ENCODE results near the gene CXCL12.

Gene CXCL12

DNA sequence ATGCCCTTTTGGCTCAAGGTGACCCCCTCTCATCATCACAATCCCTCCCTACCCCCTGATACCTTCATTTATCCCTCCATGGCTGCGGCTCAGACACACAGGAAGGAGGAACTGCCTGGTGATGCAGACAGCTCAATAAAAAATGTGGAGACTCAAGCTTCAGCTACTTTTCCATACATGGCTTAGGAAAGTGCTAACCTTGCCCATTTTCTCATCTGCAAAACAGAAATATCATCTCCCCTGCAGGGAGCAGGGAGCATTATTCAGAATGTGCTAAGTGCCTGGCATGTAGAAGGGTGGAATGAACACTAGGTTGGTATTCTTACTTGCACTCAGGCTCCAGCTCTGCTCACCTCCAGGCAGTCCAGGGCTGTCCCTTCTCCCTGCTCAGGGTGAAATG is 23.8 kb downstream of the CXCL12 start:
- no peak for DNase-seq

DNA sequence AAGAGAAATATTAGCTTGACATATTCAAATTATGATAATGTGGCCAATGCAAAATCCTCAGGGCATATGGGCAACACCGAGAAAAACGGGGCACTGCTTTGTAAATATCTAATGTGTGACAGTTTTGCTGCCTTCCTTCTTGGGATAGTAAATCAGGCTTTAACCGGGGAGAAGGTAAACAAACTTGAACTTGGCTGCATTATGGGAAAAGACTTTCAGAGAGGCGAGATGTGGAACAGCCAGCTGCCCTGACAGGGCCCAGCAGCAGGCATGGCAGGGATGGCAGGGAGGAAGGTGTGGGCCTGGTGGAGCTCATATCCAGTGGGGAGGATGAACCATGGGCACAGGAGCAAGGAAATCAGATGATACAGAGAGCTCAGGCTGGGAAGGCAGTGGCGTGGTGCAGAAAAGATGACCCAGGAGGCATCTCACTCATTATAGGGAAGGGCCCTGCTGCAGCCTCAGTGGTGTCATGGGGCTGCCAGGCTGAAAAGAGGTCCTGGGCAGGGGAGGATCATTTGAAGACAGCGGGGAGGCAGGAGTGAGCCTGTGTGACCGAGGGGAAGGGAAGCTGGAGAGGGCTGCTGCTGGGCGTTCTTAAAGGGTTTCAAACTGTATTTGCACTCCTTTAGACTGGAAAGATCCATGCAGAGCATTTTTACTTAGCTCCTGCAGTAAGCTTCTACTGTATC is 26.7 kb downstream of the CXCL12 start:
- DNase-seq, result no peak

DNA sequence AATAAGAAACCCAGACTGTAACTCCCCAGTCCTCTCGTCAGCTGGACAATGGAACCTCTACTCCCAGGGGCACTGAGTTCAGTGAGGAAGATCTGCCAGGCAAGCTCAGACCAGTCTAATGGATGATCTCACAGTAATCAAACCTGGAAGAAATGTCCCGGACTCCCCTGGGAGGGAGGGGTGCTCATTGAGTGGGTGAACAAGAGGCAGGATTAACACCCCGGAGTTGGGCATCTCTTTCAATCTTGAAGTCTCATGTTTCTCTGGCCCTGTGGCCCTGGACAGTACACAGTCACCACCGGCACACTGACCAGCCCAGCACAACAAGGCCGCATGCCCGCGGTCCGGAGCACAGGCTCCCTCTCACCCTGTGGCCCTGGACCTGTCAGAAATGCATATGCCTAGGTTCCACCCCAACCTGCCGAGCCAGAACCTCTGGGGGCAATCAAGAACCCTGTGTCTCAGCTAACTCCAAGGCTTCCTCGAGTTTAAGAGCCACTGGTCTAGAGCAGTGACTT is 27.8 kb downstream of the CXCL12 start:
- DNase-seq, result no peak

DNA sequence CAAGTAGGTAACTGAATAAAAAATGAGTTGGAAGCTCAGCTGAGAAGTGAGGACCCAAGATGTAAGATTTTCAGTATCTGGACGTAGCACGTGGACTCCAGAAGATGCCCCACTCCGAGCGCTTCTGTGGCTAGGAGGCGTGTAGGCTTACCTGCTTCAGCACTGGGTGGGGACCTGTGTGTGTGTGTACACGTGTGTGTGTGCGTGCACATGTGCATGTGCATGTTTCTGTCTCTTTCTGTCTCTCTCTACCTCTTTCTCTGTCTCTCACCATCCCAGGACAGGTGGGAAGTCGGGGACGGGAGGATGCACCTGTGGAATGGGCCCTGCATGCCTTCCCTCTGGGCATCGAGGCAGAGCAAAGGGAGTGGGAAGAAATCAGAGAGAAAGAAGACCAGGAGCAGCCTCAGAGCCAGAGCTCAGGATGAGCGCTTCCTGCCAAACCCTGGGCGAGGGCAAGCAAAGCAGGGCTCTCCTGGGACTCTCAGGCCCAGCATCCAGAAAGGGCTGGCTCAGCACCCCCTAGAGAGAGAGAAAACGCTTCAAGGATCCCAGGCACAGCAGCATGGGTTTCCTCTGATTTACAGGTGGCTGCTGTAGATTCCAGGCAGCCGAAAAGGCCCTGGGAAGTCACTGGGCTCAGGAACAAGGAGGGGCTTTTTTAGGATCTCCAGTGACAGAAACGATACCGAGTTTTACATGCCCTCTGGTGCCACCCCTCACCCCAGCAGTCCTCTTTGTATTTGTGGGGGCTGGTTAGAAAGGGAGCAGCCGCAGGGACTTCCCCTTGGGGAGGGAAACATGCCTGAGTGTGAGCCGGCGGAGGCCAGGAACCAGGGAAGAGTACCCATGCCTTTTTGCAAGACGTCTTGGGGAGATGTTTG is 28.5 kb downstream of the CXCL12 start:
- DNase-seq, result no peak

DNA sequence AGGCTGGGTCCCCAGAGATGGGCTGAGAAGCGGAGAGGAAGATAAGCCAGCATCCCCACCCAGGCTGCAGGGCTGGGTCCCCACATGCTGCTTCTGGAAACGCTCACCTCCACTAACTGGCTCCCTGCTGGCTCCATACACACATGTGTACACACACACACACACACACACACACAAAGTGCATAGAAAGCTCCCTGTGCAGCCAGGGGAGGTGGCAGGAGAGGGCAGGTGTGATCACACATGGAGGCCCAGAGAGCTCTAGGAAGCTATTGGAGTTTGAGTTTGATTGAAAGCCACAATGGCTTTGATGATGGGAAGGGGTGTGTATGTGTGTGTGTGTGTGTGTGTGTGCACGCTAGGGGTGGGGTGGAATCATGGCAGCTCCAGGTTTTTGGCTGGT is 29.3 kb downstream of the CXCL12 start:
- no peak for DNase-seq

DNA sequence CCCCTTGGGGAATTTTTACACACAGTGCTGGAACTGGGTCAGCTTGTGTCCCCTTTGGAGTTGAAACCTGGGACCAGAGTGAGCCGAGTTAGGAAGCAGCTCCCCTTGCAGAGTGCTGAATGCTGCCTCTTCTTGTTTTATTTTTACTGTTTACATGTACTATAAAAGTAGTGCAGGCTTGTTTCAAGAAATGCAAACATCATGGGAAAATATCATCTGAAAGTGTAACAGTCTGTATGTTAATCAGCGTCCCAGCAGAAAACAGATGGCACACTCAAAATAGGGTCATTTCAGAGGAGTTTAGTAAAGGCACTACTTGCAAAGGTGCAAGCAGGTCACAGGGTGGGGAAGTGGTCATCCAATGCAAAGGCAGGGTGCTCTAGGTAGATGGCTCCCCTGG is 30.1 kb downstream of the CXCL12 start:
- DNase-seq, result no peak

DNA sequence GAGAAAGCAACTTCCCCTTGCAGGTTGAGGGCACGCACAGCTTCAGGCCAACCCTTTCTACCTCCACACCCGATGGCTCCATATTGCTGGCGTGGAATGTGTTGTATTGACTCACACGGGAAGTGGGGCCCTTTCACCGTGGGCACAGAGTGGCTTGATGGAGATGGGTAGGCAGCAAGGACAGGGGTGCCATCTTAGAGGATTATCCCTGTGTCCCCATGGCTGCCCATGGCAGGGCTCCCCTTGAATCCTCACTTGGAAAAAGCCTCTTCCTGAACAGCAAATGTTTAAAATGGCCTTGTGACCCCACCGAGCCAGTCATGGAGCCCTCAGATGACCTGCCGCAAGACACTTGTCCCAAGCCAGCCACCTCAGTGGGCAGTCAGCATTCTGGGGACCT is 31.2 kb downstream of the CXCL12 start:
- DNase-seq, result no peak

DNA sequence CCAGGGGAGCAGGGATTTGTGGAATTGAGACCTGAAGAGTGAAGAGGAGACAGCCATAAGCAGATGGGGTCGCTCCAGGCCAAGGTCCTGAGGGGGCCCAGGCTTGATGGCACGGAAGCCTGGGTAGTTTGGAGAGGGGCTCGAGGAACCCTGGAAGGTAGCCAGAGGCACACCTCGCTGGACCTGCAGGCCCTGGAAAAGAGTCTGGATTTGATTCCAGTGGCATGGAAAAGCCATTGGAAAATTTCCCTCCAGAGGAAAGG is 31.8 kb downstream of the CXCL12 start:
- DNase-seq, result no peak

DNA sequence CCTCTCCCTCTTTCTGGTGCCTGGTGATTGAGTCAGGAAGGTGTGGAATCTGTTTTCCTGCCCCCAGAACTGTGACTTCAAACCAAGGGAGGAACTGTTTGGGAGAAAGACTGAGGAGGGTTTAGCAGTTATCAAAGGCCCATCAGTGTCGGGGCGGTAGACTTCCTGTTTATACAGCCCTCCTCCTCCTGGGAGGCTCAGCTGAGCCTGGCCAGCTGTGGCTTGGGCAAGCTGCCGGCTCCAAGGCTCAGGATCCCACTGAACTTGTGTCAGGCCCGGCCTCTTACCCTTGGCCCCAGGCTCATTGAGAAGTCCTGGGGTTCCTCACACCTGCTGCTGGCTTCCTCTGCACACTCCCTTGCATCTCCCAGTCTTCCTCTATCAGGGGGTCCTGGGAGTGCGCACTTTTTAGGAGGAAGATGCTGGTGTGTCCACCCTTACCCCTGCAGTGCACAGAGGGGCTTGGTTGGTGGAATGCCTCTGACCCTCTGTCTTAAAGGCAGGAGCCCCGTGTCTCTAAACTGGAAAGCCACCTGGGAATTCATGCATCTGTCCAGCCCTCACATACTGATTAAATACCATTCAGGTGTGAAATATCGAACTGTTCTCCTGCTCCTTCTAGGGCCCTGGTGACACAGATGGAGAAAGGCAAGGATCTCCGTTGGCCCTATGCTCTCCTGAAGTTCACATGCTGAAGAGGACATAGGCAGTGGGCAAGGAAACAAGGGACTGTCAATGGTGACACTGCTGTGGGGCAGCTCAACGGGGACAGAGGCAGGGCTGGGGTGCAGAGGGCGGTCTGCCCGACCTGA is 32.4 kb downstream of the CXCL12 start:
- no peak for DNase-seq

DNA sequence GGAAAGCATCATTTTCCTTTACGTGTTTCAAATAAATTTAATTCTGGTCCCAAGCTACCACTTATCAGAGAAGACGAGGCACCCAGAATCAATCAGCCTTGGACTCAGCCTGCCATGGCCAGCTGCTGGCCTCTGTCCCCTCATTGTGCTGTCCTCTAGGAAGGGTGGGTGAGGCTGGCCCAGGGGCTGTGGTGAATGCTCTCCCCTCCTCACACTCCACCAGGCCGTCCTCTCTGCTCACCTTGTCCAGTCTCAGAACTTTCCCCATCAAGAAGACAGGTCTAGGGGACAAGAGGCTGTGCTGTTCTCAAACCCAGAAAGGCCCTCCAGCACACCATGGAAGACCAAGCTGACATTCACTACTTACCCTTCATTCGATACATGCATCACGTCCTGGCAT is 36.4 kb downstream of the CXCL12 start:
- no peak for DNase-seq

DNA sequence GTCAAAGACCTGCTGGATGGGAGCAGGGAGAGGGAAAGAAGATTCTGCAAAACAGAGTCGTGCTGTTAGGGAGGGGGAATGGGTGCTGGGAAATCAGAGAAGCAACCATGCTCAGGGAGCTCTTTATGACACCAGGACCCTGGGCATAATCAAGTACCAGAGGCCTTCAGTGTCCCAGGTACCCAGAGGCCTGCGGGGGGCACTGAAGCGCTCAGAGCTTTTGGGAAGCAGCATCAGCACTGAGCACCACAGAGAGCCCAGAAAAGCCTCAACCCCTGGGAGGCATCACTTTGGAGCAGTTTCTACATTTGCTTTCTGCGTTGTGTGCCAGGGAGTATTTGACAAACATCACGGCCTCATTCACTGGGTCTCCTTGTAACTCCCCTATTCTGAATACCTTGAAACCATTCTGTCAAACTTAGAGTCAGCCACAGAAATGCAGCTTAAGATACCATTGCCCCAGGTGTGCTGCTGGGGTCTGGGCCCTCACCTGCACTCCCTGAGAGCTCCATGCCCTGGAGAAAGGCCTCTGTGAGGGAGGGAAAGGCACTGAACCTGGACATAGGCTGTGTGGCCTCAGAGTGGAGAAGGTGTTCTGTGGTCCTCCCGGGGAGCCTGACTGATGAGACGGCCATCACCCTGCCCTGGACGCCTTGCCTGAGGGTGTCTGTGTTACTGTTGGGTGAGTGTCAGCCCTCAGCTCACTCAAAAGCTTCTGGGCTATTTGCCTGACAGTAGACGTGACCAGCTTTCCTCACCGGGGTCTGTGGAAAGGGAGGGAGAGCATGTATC is 37.1 kb downstream of the CXCL12 start:
- no peak for DNase-seq

DNA sequence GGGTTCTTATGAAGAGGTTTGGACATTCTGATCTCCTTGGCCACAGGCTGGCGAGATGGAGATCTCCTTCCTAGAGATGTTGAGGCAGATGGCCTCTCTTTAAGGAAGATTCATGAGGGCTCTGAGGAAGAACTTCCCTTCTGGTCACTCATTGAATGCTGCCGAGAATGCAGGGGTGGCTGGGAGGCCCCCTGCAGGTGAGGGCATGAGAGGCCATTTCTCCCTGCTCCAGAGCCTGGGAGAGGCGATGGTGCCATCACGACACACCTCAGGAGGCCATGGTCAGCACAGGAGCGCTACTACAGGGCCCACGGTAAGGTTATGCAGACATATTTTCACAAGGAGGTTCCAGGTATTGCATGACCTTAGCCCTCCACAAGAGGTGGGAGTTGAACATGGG is 40.2 kb downstream of the CXCL12 start:
- DNase-seq, result no peak

DNA sequence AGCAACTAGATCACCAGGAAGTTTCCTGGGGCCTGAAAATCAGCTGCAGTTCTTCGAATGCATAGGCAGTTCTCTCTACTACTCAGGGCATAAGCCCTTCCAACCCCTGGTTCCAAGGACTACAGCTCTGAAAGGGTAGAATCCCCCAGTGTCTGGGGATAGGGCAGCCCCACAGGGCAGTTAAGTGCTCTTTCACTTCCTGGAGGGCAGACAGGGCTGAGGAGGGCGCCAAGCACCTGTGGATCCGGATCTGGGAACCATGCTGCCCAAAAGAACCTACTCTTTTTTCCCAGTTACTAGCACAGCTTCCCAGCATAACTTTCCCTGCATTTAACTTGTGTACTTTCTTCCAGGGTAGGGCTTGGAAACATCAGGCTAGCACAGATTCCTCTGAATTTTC is 41.1 kb downstream of the CXCL12 start:
- no peak for DNase-seq

DNA sequence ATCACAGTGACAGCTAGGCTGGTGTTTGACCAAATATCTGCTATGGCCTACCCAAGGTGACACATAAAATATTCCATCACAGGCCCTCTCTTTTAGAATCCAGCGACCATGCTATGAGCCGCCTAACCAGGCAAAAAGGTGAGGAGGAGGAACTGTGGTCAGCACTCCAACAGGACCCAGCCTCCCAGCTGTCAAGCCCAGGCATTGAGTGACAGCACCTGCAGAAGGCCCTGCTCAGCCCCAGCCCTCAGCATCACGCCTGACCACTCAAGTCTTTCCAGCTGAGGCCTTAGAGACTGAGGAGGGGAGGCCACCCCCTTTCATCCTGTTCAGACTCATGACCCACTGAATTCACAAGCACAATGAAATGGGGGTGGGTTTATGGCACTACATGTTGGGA is 43.0 kb downstream of the CXCL12 start:
- DNase-seq, result no peak

DNA sequence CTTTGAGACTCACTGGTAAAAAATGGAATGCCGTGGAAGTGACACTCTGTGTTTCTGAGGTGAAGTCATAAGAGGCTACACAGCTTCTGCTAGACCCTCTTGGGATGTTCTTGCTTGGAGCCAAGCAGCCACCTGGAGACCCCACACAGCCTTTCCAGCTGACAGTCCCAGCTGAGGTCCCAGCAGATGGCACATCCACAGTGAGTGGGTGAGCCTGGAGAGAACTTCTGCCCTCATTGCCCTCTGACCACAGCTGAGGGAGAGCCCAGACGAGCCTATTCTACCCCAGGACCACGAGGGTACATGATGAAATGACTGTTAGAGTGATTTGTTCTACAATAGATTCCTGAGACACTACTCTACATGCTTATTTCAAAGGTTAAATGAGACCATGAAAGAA is 44.3 kb downstream of the CXCL12 start:
- DNase-seq, result no peak

DNA sequence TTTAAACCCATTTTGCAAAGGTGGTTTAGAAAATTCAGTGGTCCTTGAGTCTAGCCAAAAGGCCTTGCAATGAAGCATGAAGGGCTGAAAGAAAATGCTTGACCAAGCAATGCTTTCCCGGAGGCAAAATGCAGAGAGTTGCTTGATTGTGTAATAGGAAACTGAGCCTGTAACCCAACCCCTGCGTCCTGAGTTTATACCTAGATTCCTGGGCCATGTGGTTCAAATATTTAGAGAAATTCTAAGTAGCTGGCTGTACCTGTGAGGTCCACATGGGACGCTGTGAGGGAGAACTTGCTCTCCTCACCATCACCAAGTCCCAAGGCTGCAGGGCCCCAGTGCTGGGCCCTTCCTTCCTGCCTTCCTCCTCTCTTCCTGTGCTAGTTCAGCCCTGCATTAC is 45.7 kb downstream of the CXCL12 start:
- DNase-seq, result no peak

DNA sequence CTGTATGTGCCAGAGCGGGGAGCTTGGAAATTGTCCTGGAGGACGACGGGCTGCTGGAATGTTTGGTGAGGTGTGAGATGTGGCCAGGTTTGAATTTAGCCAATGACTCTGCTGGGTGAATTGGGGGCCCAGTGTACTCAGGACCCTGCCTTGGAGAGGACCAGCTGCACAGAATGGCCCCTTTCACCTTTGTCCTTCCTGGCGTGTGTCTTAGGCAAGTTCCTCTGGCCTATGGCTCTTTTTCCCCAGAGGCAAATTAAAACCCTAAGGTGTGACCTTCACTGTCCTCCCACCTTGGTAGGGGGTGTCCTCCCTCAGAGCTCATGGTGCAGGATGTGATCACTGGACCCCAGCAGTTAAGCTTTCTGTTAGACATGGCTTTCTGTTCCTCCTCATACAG is 47.8 kb downstream of the CXCL12 start:
- no peak for DNase-seq

DNA sequence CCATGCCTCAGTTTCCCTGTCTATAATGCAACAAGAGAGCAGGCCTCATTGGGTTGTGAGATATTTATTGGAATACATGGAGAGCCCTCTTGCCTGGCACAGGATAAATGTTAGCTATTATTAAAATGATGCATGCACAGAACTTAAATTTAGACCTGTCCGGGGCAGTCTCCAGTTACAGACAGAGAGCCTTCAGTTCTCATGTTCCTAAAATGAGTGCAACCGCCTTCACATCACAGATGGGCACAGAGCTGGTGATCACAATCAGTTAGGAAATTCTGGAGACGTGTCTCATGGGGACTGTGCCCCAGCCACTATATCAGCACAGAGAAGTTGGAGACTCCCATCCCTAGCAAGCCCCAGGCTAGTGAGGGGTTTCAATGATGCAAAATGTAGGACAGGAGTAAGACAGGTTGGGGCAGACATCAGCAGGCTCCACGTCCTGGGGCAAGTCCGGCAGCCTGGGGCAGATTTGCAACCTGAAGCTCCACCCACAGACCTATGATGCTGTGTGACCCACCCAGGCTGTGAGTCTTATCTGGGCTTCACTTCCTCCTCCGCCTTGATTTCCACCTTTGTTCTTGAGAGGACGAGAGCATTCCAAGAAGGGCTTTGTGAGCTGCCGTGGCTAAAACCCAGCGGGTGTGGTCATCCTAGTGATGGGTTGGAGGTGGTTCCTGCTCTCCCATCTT is 49.4 kb downstream of the CXCL12 start:
- no peak for DNase-seq

DNA sequence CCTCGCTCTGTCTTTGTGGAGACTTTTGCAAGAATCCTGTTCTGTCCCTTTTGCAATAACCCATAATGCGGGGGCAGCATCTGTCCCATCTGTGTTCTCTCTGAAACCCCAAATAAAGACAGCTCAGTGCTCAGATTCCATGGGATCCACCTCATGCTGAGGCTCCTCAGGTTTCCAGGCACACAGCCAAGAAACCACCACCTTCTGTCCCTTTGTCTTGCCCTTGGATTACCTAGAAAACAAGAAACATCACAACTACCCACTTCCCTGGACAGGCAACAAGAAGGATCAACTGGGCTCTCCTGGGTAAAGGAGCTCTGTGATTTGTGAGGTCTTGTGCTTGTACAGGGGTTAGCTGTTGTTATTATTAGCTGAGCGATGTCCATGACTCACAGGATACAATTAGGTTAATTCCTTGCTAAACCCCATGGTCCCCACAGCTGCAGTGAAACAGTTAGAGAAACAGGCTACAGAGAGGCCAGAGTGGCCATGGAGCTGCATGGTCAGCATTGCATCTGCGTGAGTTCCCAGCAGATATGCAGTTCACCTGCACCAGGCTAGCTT is 50.2 kb downstream of the CXCL12 start:
- DNase-seq, result no peak

DNA sequence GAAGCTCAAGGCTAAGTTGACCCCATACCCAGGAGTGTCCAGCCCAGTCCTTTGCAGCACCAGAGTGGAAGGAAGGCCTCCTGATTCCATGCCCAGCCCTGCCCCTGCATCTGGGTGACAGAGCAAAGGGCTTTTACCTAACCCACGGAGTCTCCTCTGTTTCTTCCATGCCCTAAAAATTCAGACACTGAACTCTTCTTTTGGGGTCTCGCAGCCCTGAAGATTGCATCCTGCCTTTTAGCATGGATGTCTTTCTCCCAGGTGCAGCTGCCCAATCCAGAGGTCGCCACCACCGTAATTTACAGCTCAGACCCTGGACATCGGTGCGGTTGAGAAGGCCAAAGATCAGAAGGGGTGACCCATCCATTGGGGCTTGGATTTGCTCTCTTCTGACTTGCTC is 50.8 kb downstream of the CXCL12 start:
- no peak for DNase-seq

DNA sequence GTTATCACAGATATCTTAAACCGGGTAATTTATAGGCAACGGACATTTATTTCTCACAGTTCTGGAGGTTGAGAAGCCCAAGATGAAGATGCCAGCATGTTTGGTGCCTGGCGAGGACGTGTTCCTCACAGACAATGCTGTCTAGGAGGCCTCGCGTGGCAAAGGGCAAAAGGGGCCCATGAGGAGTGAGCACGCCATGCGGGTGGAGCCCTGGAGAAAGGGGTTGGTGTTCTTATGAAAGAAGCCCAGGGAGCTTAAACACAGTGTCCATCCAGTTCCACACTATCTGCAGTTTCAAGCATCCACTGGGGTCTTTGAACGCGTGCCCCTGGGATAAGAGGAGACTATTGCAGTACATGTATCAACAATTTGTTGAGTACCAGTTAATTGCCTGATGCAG is 51.4 kb downstream of the CXCL12 start:
- no peak for DNase-seq

DNA sequence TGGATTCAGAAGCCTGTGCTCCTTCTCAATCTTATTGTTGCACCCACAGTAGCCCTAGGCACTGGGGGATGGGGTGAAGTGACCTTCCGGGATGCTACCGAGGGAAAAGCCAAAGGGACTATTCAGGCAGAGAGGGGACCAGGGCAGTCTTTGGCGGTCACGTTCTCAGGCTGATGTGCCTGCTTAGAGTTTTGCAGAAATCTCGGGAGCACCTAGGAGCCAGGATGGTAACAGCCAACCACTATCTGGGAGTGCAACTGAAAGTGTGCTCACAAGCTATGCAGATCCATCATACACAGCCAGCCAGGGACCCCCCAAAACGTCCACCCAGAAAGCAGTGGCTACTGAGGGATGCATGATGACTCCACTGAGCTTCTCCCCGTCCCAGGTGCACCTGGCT is 52.4 kb downstream of the CXCL12 start:
- no peak for DNase-seq
